ENCODE data around the gene ATP6V1F. TPM values are rescaled to one million over a fixed set of nuclear protein-coding genes. Genes with fewer than 3 reads are reported as not detected.
A peak's percentile ranks its signal among the peaks of the same experiment; 100 is the strongest.

ATP6V1F gene
- total RNA-seq, 6 experiments from 2014 or later = 179 to 212 (median 193) TPM

GRCh38 chr7:128833148-128833945, 29.3 kb upstream of the ATP6V1F start:
- Mint-ChIP-seq H3K27me3 (ENCODE audit: insufficient read depth) (peaks cover 13% of the 10 kb centered on the region), H3K36me3 (ENCODE audit: low read depth) (peaks cover 26% of the 10 kb centered on the region), H3K27ac (peak overlapping the region; percentile 87), H3K9me3 (no peaks in the 10 kb centered on the region), H3K4me3 (peak overlapping the region; percentile 96), H3K4me1 (ENCODE audit: low read depth) (peaks cover 49% of the 10 kb centered on the region)
- TF ChIP-seq, protein P1, sequence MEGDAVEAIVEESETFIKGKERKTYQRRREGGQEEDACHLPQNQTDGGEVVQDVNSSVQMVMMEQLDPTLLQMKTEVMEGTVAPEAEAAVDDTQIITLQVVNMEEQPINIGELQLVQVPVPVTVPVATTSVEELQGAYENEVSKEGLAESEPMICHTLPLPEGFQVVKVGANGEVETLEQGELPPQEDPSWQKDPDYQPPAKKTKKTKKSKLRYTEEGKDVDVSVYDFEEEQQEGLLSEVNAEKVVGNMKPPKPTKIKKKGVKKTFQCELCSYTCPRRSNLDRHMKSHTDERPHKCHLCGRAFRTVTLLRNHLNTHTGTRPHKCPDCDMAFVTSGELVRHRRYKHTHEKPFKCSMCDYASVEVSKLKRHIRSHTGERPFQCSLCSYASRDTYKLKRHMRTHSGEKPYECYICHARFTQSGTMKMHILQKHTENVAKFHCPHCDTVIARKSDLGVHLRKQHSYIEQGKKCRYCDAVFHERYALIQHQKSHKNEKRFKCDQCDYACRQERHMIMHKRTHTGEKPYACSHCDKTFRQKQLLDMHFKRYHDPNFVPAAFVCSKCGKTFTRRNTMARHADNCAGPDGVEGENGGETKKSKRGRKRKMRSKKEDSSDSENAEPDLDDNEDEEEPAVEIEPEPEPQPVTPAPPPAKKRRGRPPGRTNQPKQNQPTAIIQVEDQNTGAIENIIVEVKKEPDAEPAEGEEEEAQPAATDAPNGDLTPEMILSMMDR (IDR thresholded peaks at IDR 0.05) = no peak
- peak; percentile 83 for DNase-seq

- H3K36me3 Mint-ChIP-seq (ENCODE audit: low read depth) = peaks cover 27% of the 10 kb centered on the region
- DNase-seq = no peak
- H3K27me3 Mint-ChIP-seq (ENCODE audit: insufficient read depth) = peaks cover 13% of the 10 kb centered on the region
- TF ChIP-seq, protein P1 (IDR thresholded peaks at IDR 0.05) = no peak
- peak overlapping the region; percentile 87 for H3K27ac Mint-ChIP-seq
- H3K9me3 Mint-ChIP-seq = no peaks in the 10 kb centered on the region
- peaks cover 43% of the 10 kb centered on the region for H3K4me1 Mint-ChIP-seq (ENCODE audit: low read depth)
- H3K4me3 Mint-ChIP-seq = peak overlapping the region; percentile 96
Observed at GRCh38 chr7:128833946-128834325, 28.7 kb upstream of the ATP6V1F start.

DNA sequence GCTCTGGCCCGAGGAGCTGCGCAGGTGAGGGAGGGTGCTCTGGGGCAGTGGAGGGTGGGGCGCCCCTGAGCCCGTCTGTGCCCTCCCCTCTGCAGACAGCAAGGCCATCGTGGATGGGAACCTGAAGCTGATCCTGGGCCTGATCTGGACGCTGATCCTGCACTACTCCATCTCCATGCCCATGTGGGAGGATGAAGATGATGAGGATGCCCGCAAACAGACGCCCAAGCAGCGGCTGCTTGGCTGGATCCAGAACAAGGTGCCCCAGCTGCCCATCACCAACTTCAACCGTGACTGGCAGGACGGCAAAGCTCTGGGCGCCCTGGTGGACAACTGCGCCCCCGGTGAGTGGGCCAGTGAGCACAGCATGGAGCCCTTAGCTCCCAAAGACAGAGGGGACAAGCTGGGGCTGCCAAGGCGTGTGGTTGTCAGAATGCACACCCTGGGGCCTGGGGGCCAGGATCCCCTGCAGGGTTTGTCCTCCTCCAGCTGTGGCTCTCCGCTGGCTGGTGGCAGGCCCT, 27.4 kb upstream of the ATP6V1F start:
- peaks cover 32% of the 10 kb centered on the region for H3K4me1 Mint-ChIP-seq (ENCODE audit: low read depth)
- H3K36me3 Mint-ChIP-seq (ENCODE audit: low read depth) = peaks cover 31% of the 10 kb centered on the region
- H3K27me3 Mint-ChIP-seq (ENCODE audit: insufficient read depth) = peaks cover 13% of the 10 kb centered on the region
- H3K9me3 Mint-ChIP-seq = no peaks in the 10 kb centered on the region
- H3K27ac Mint-ChIP-seq = peak overlapping the region; percentile 86
- DNase-seq = no peak
- H3K4me3 Mint-ChIP-seq = no peak overlapping the region
- TF ChIP-seq, protein P1 (IDR thresholded peaks at IDR 0.05) = peak; percentile 21; the same call in 1 of the 2 replicates

DNA sequence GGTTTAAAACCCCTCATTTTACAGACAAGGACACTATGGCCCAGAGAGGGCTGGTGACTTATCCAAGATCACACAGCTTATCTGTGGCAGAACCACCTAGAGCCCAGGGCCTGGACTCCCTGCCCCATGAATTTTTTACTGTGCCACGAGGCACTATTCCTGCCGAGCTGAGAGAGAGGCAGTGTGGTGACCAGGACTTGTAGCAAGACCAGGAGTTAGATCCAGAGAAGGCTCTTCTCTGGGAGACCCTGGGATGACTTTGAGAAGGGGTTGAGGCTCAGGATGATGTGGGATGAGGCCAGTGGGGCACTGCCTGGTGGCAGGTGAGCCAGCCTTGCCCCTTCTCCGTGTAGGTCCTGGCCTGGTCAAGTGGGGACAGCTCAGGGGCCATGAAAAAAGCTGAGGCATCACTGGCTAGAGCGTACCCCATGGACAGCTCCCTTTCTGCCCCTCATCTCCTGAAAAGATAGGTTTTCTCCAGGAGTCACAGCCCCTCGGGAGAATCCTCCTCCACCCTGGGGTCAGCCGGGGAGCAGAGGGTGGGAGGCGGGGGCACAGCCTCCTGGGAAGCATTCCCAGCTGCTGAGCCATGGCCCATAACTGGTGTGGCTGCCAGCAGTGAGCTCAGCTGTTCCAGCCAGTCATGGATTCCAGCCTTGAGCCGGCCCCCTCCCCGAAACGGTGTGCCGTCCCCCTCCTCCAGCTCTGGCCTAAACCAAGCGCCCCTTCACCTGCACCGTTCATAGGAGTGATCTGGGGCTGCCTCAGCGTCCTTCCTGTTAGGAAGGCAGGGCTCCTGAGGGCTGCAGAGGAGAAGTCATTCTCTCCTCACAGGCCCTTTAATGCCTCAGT, 26.6 kb upstream of the ATP6V1F start:
- H3K4me3 Mint-ChIP-seq = no peak overlapping the region
- TF ChIP-seq, protein P1 (IDR thresholded peaks at IDR 0.05) = no peak
- DNase-seq = no peak
- peaks cover 10% of the 10 kb centered on the region for H3K27me3 Mint-ChIP-seq (ENCODE audit: insufficient read depth)
- peaks cover 32% of the 10 kb centered on the region for H3K4me1 Mint-ChIP-seq (ENCODE audit: low read depth)
- H3K36me3 Mint-ChIP-seq (ENCODE audit: low read depth) = peaks cover 25% of the 10 kb centered on the region
- no peaks in the 10 kb centered on the region for H3K9me3 Mint-ChIP-seq
- peak overlapping the region; percentile 86 for H3K27ac Mint-ChIP-seq

DNA sequence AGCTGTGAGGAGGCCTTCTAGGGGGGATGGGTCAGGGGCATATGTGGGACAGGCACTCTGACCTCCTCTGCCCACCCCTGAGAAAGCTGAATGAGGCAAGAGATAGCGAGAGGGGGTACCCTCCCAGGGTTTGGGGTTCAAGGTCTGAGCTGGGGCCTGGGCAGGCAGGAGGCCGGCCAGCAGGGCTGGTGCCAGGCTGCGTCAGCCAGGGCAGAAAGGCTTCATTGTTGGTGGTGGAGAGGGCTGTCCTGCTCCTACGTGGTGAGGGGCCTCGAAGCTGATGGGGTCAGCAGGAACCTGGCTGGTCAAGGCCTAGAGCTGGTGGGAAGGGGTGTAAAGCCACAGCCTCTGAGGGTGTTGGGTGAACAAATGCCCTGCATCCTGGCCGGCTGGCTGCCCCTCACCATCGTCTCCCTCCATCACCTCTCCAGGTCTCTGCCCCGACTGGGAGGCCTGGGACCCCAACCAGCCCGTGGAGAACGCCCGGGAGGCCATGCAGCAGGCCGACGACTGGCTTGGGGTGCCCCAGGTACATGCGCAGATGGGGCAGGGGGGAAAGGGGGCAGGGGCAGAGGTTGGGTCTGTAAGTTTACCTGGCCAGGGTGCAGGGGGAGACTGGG, 25.8 kb upstream of the ATP6V1F start:
- DNase-seq = no peak
- Mint-ChIP-seq H3K4me1 (ENCODE audit: low read depth) (peaks cover 32% of the 10 kb centered on the region), H3K27ac (peak overlapping the region; percentile 86), H3K27me3 (ENCODE audit: insufficient read depth) (peaks cover 10% of the 10 kb centered on the region), H3K36me3 (ENCODE audit: low read depth) (peaks cover 19% of the 10 kb centered on the region), H3K9me3 (no peaks in the 10 kb centered on the region), H3K4me3 (no peak overlapping the region)
- TF ChIP-seq, protein P1 (IDR thresholded peaks at IDR 0.05) = no peak

Measured in HFFc6 (cell line).